Smooth muscle cell (in vitro differentiated cells): ENCODE data around the gene PDIA6. TPM values are rescaled to one million over a fixed set of nuclear protein-coding genes. Genes with fewer than 3 reads are reported as not detected.

ENCODE experiments used
- DNase-seq: peaks from one replicate; lab custom pipeline; 2025; ENCODE audit not compliant: unreplicated experiment; lab: John Stamatoyannopoulos, UW
- H2AFZ ChIP-seq: fragments of 200-600 bp; sonication (generic); 2 replicates; pipeline ENCODE4 v1.6.0; 2016; ENCODE audit warnings: antibody characterized with exemption, low read depth, mild to moderate bottlenecking
- H3F3A ChIP-seq: fragments of 200-600 bp; sonication (generic); 2 replicates; pipeline ENCODE4 v1.6.0; 2017; ENCODE audit warnings: antibody characterized with exemption, low read depth
- H3K27ac ChIP-seq: fragments of 200-600 bp; sonication (generic); 2 replicates; pipeline ENCODE4 v1.5.1; 2016; ENCODE audit warnings: low read depth, mild to moderate bottlenecking
- H3K27me3 ChIP-seq: fragments of 200-600 bp; sonication (generic); 2 replicates; pipeline ENCODE4 v1.6.1; 2016; ENCODE audit warnings: low read depth, mild to moderate bottlenecking
- H3K36me3 ChIP-seq: fragments of 200-600 bp; sonication (generic); 2 replicates; pipeline ENCODE4 v1.5.1; 2016; ENCODE audit warnings: low read depth
- H3K4me1 ChIP-seq: fragments of 200-600 bp; sonication (generic); 2 replicates; pipeline ENCODE4 v1.5.1; 2016; ENCODE audit warnings: low read depth
- H3K4me2 ChIP-seq: fragments of 200-600 bp; sonication (generic); 2 replicates; pipeline ENCODE4 v1.6.0; 2016; ENCODE audit warnings: mild to moderate bottlenecking
- H3K4me3 ChIP-seq: fragments of 200-600 bp; sonication (generic); 2 replicates; pipeline ENCODE4 v1.5.1; 2016; ENCODE audit warnings: mild to moderate bottlenecking
- H3K79me2 ChIP-seq: fragments of 200-600 bp; sonication (generic); 2 replicates; pipeline ENCODE4 v1.6.0; 2016; ENCODE audit warnings: low read depth, mild to moderate bottlenecking
- H3K9ac ChIP-seq: fragments of 200-600 bp; sonication (generic); 2 replicates; pipeline ENCODE4 v1.6.0; 2016; ENCODE audit warnings: low read depth
- H3K9me3 ChIP-seq: fragments of 200-600 bp; sonication (generic); replicated peaks from 2 replicates; pipeline ENCODE4 v1.5.1; 2016; ENCODE audit warnings: low read depth
- H4K20me1 ChIP-seq: fragments of 200-600 bp; sonication (generic); 2 replicates; pipeline ENCODE4 v1.6.0; 2016; ENCODE audit warnings: low read depth
- WGBS: methylation state at CpG from one replicate; pipeline ENCODE4 v1.1.7; 2016; ENCODE audit warnings: low lambda C conversion rate; 5-methylcytosine and 5-hydroxymethylcytosine counted together
- polyA plus RNA-seq: library from polyadenylated mRNA; unstranded; fragments of >200 nt; fragmentation: Nextera tagmentation; extraction: Ambion mirVana; gene quantifications from 2 replicates; pipeline ENCODE4 v1.2.1, GENCODE V29; 2016
- total RNA-seq: library from RNA; depleted of rRNA; stranded (reverse); fragments of >200 nt; gene quantifications from 2 replicates; pipeline ENCODE4 v1.2.3, GENCODE V29; 2014
- TF ChIP-seq, protein P1 (sequence below): fragments of 200-600 bp; sonication (generic); IDR thresholded peaks from 2 replicates; pipeline ENCODE4 v1.5.1; 2017; ENCODE audit warnings: borderline replicate concordance, mild to moderate bottlenecking, antibody characterized with exemption; ENCODE audit not compliant: insufficient read depth, poor library complexity, severe bottlenecking

Gene PDIA6
- total and polyA plus RNA-seq, 2 experiments from 2014 or later, result 360 to 671 TPM

DNA sequence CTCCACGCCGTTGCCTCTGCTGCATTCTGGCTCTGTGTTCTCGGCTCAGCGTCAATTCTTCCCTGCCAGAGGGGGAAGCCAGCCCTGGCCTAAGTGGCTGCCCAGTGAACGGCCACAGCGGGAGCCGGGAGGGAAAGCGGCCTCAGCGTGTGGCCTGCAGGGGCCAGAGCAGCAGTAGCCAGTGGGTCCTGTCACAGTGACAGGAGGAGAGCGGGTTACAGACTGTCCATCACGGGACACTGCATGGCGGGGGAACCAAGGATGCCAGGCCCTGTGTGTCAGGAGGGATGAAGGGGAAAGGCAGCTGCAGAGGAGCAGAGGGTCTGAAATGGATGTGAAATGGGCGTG, 39.7 kb downstream of the PDIA6 start:
- Histone ChIP-seq H3K4me2 (no peak overlapping the region), H3K27ac (no peak overlapping the region), H2AFZ (no peak overlapping the region), H3K4me1 (no peaks in the 10 kb centered on the region), H3K4me3 (no peak overlapping the region), H3K27me3 (no peaks in the 10 kb centered on the region), H3F3A (no peaks in the 10 kb centered on the region), H3K9me3 (no peaks in the 10 kb centered on the region), H3K79me2 (no peaks in the 10 kb centered on the region), H3K36me3 (no peaks in the 10 kb centered on the region), H3K9ac (no peak overlapping the region), H4K20me1 (no peaks in the 10 kb centered on the region)
- no peak for DNase-seq
- WGBS, result 89% methylated on average over 13 of the region's 13 CpGs
- TF ChIP-seq, protein P1, sequence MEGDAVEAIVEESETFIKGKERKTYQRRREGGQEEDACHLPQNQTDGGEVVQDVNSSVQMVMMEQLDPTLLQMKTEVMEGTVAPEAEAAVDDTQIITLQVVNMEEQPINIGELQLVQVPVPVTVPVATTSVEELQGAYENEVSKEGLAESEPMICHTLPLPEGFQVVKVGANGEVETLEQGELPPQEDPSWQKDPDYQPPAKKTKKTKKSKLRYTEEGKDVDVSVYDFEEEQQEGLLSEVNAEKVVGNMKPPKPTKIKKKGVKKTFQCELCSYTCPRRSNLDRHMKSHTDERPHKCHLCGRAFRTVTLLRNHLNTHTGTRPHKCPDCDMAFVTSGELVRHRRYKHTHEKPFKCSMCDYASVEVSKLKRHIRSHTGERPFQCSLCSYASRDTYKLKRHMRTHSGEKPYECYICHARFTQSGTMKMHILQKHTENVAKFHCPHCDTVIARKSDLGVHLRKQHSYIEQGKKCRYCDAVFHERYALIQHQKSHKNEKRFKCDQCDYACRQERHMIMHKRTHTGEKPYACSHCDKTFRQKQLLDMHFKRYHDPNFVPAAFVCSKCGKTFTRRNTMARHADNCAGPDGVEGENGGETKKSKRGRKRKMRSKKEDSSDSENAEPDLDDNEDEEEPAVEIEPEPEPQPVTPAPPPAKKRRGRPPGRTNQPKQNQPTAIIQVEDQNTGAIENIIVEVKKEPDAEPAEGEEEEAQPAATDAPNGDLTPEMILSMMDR, result no peak

- no peaks in the 10 kb centered on the region for H4K20me1 ChIP-seq
These were observed 40.3 kb downstream of the PDIA6 start for GRCh38 chr2:10772201-10772867.

DNA sequence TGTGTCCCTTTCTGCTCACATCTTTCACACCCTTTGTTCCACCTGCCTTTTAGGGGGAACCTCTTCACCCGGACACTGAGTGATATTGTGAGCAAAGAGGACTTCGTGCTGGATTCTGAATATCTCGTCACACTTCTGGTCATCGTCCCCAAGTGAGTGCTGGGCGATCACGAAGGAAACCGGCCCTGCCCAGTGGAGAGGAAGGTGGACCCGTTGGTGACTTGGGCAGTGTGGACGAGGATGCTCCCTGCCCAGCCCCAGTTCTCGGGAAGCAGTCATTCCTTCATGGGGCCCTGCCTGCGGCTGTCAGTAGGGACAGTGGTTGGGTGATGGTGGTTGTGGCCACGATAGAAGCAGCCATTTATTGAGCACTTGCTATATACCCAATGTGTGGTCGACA, 40.8 kb downstream of the PDIA6 start:
- Histone ChIP-seq H3K9ac (no peak overlapping the region), H3F3A (no peaks in the 10 kb centered on the region), H3K27ac (no peak overlapping the region), H3K27me3 (no peaks in the 10 kb centered on the region), H4K20me1 (no peaks in the 10 kb centered on the region), H3K79me2 (no peaks in the 10 kb centered on the region), H3K9me3 (no peaks in the 10 kb centered on the region), H3K4me3 (no peak overlapping the region), H3K4me2 (no peak overlapping the region), H2AFZ (no peak overlapping the region), H3K4me1 (no peaks in the 10 kb centered on the region), H3K36me3 (no peaks in the 10 kb centered on the region)
- 92% methylated on average over 13 of the region's 13 CpGs for WGBS
- no peak for DNase-seq
- TF ChIP-seq, protein P1, result no peak

More at GRCh38 chr2:10772201-10772867, 40.3 kb downstream of the PDIA6 start:
- no peak overlapping the region for H3K4me2 ChIP-seq
- no peak overlapping the region for H2AFZ ChIP-seq
- H3K36me3 ChIP-seq, result no peaks in the 10 kb centered on the region
- no peaks in the 10 kb centered on the region for H3K9me3 ChIP-seq
- H3K4me3 ChIP-seq, result no peak overlapping the region
- TF ChIP-seq, protein P1, result no peak
- DNase-seq, result no peak
- H3K27me3 ChIP-seq, result no peaks in the 10 kb centered on the region
- no peaks in the 10 kb centered on the region for H3K79me2 ChIP-seq
- WGBS, result 95% methylated on average over 12 of the region's 12 CpGs
- no peaks in the 10 kb centered on the region for H3K4me1 ChIP-seq
- H3K27ac ChIP-seq, result no peak overlapping the region
- H3K9ac ChIP-seq, result no peak overlapping the region
- no peaks in the 10 kb centered on the region for H3F3A ChIP-seq
